GM12878 (cell line): ENCODE measurements around the gene WFDC12. TPM values are rescaled to one million over a fixed set of nuclear protein-coding genes. Genes with fewer than 3 reads are reported as not detected.

Experiments
- ATAC-seq: fragments of 200-7000 bp; cut with Tn5 transposase; 3 replicates; pipeline ENCODE4 v1.9.1; 2020; ENCODE audit warnings: mild to moderate bottlenecking, moderate library complexity
- BruUV-seq: library from RNA; stranded (reverse); fragments of 400-500 nt; replicated peaks from 2 replicates; lab custom pipeline; 2021; lab: Mats Ljungman, UMichigan
- CTCF ChIA-PET: fragments of 300-600 bp; sonication (Branson Sonifier 250); formaldehyde crosslinking; extraction: SDS; loops from one replicate; lab custom pipeline; 2021; ENCODE audit warnings: inconsistent platforms; lab: Yijun Ruan, JAX
- POLR2A ChIA-PET: fragments of 350-600 bp; formaldehyde crosslinking; extraction: SDS; loops from one replicate; lab custom pipeline; 2021; ENCODE audit warnings: inconsistent platforms; lab: Charles Lee
- RAD21 ChIA-PET: fragments of 300-600 bp; sonication (Branson Sonifier 250); formaldehyde crosslinking; loops from one replicate; lab custom pipeline; 2023; ENCODE audit warnings: antibody characterized with exemption; ENCODE audit not compliant: unreplicated experiment; lab: Charles Lee
- SMC1A ChIA-PET: fragments of 300-600 bp; sonication (Branson Sonifier 250); formaldehyde crosslinking; loops from one replicate; lab custom pipeline; 2023; ENCODE audit not compliant: unreplicated experiment, uncharacterized antibody; lab: Charles Lee
- DNase-seq: peaks from one replicate; pipeline ENCODE4 v3.0.0-alpha.2; 2011; ENCODE audit warnings: low read depth, low spot score
- FAIRE-seq: peaks from 3 replicates; lab custom pipeline; 2011; peaks lifted over from hg19 to GRCh38; lab: Jason Lieb, UNC
- H2AFZ ChIP-seq: 2 replicates; pipeline ENCODE4 v1.6.0; 2011; ENCODE audit warnings: low read depth, low read length, control low read depth; ENCODE audit not compliant: control insufficient read depth
- H3K27ac ChIP-seq: 2 replicates; pipeline ENCODE4 v1.5.1; 2011; ENCODE audit warnings: control low read depth; ENCODE audit not compliant: control insufficient read depth, insufficient read depth
- H3K27me3 ChIP-seq, 2 experiments: replicated peaks in 1 of 2; 2 replicates each; pipeline versions ENCODE4 v1.6.0 to v1.6.1; 2011; ENCODE audit warnings: low read length in 1 of 2; ENCODE audit not compliant: control insufficient read depth in 2 of 2, insufficient read depth in 2 of 2
- H3K36me3 ChIP-seq, 2 experiments: 2 replicates each; pipeline ENCODE4 v1.5.1; 2011; ENCODE audit warnings: low read length in 1 of 2; ENCODE audit not compliant: control insufficient read depth in 2 of 2, insufficient read depth in 2 of 2
- H3K4me1 ChIP-seq: 2 replicates; pipeline ENCODE4 v1.6.1; 2011; ENCODE audit warnings: mild to moderate bottlenecking, low read length, moderate library complexity, mixed read lengths; ENCODE audit not compliant: control insufficient read depth, insufficient read depth
- H3K4me2 ChIP-seq: 2 replicates; pipeline ENCODE4 v1.6.0; 2011; ENCODE audit warnings: control low read depth; ENCODE audit not compliant: control insufficient read depth, insufficient read depth
- H3K4me3 ChIP-seq: fragments of 200-600 bp; sonication (generic); 2 replicates; pipeline ENCODE4 v1.5.1; 2016
- H3K79me2 ChIP-seq: 2 replicates; pipeline ENCODE4 v1.6.0; 2011; ENCODE audit warnings: low read length; ENCODE audit not compliant: control insufficient read depth, insufficient read depth
- H3K9ac ChIP-seq: 2 replicates; pipeline ENCODE4 v1.8.0; 2011; ENCODE audit warnings: low read length, control low read depth, mixed read lengths; ENCODE audit not compliant: control insufficient read depth, insufficient read depth
- H3K9me3 ChIP-seq: replicated peaks from 3 replicates; pipeline ENCODE4 v1.5.1; 2011; ENCODE audit warnings: mild to moderate bottlenecking, low read length; ENCODE audit not compliant: control insufficient read depth, insufficient read depth
- H4K20me1 ChIP-seq: 2 replicates; pipeline ENCODE4 v1.6.0; 2011; ENCODE audit not compliant: control insufficient read depth, insufficient read depth
- CREB1 ChIP-seq: IDR thresholded peaks from 2 replicates; pipeline ENCODE4 v1.6.1; 2012; ENCODE audit warnings: low read depth, mild to moderate bottlenecking, inconsistent platforms
- IKZF2 ChIP-seq, 2 experiments: fragments of 450-650 bp; IDR thresholded peaks; 2 replicates each; pipeline ENCODE4 v1.6.1; 2017; ENCODE audit warnings: mild to moderate bottlenecking in 2 of 2, moderate library complexity in 2 of 2
- MEF2B ChIP-seq: fragments of 450-650 bp; IDR thresholded peaks from 2 replicates; pipeline ENCODE4 v1.6.1; 2018; ENCODE audit warnings: mild to moderate bottlenecking, moderate library complexity; ENCODE audit not compliant: partially characterized antibody, poor library complexity, severe bottlenecking
- NFXL1 ChIP-seq: fragments of 450-650 bp; IDR thresholded peaks from 2 replicates; pipeline ENCODE4 v1.6.1; 2017; ENCODE audit warnings: antibody characterized with exemption, mild to moderate bottlenecking, borderline replicate concordance
- NR2F1 ChIP-seq: fragments of 450-650 bp; conservative IDR thresholded peaks from 2 replicates; pipeline ENCODE4 v1.6.1; 2017; ENCODE audit warnings: mild to moderate bottlenecking
- POLR2A ChIP-seq: IDR thresholded peaks from 2 replicates; pipeline ENCODE4 v1.6.1; 2011; ENCODE audit warnings: low read depth, mild to moderate bottlenecking, low read length
- RUNX3 ChIP-seq: IDR thresholded peaks from 2 replicates; pipeline ENCODE4 v1.6.1; 2012; ENCODE audit warnings: low read length, inconsistent platforms
- SMAD1 ChIP-seq: fragments of 450-650 bp; IDR thresholded peaks from 2 replicates; pipeline ENCODE4 v1.6.1; 2018; ENCODE audit warnings: mild to moderate bottlenecking, low read depth; ENCODE audit not compliant: partially characterized antibody
- SMARCA5 ChIP-seq: fragments of 450-650 bp; IDR thresholded peaks from 2 replicates; pipeline ENCODE4 v1.6.1; 2017; ENCODE audit warnings: mild to moderate bottlenecking
- SMC3 ChIP-seq: IDR thresholded peaks from 2 replicates; pipeline ENCODE4 v1.6.1; 2011; ENCODE audit warnings: low read length, improper control_type of control experiment, borderline replicate concordance
- SP1 ChIP-seq: IDR thresholded peaks from one replicate; pipeline ENCODE4 v1.6.1; 2011; ENCODE audit warnings: low read depth, low read length
- SPI1 ChIP-seq: IDR thresholded peaks from 2 replicates; pipeline ENCODE4 v1.6.1; 2011; ENCODE audit warnings: low read depth, mild to moderate bottlenecking, low read length, moderate library complexity, borderline replicate concordance; ENCODE audit not compliant: insufficient read depth
- WGBS: methylation state at CpG from one replicate; pipeline ENCODE4 v1.1.6; 2016; ENCODE audit warnings: low lambda C conversion rate; ENCODE audit not compliant: insufficient replicate concordance, insufficient coverage; ENCODE audit errors: missing lambda C conversion rate; 5-methylcytosine and 5-hydroxymethylcytosine counted together
- in situ Hi-C: fragments of 300-500 bp; cut with MboI; formaldehyde crosslinking; loops from 9 replicates; pipeline ENCODE4 v1.14.3; 2018; ENCODE audit warnings: mixed read lengths
- intact Hi-C: fragments of 100-400 bp; cut with micrococcal nuclease; formaldehyde crosslinking; loops from one replicate; pipeline ENCODE4 v1.14.2; 2022; ENCODE audit not compliant: unreplicated experiment
- polyA plus RNA-seq, 11 experiments: library from polyadenylated mRNA; depleted of rRNA in 4 of 11; unstranded in 6 of 11; stranded (reverse) in 5 of 11; fragments of >200 nt; fragmentation: Nextera tagmentation in 4 of 11; fragmentation: Illumina TruSeq in 1 of 11; extraction: Ambion mirVana in 4 of 11; extraction: Trizol in 1 of 11; gene quantifications; 1 replicate in 1 of 11; 2 replicates in 10 of 11; pipeline versions ENCODE4 v1.2.1 to v1.2.3, GENCODE V29; 2011 to 2016; ENCODE audit warnings: inconsistent platforms in 2 of 11, missing spikeins in 2 of 11, low read depth in 1 of 11
- total RNA-seq, 4 experiments: library from RNA; depleted of rRNA in 3 of 4; stranded (reverse); fragments of >200 nt in 3 of 4; fragmentation: Illumina TruSeq in 1 of 4; extraction: Trizol in 1 of 4; gene quantifications; 2 replicates each; pipeline versions ENCODE4 v1.2.1 to v1.2.3, GENCODE V29; 2013 to 2021
- TF ChIP-seq, protein P1 (sequence below), 3 experiments: IDR thresholded peaks in 2 of 3; conservative IDR thresholded peaks in 1 of 3; 2 replicates each; pipeline ENCODE4 v1.5.1; 2011; ENCODE audit warnings: low read depth in 3 of 3, low read length in 3 of 3, mild to moderate bottlenecking in 3 of 3, control low read depth in 2 of 3, moderate library complexity in 2 of 3, inconsistent platforms in 1 of 3, mixed read lengths in 1 of 3; ENCODE audit not compliant: control insufficient read depth in 2 of 3, insufficient read depth in 1 of 3; ENCODE audit errors: extremely low read depth in 1 of 3
- TF ChIP-seq, protein P2 (sequence below): fragments of 450-650 bp; IDR thresholded peaks from 2 replicates; pipeline ENCODE4 v1.6.1; 2017; ENCODE audit warnings: low read depth, mild to moderate bottlenecking, moderate library complexity
- TF ChIP-seq, protein P3 (sequence below): fragments of 450-650 bp; IDR thresholded peaks from 2 replicates; pipeline ENCODE4 v1.6.1; 2014; ENCODE audit warnings: mild to moderate bottlenecking
- TF ChIP-seq, protein P4 (sequence below): IDR thresholded peaks from 2 replicates; pipeline ENCODE4 v1.6.1; 2012; ENCODE audit warnings: mild to moderate bottlenecking, low read depth, low read length

The WFDC12 gene
- total and polyA plus RNA-seq, 10 of the 15 experiments (the other 5 are each of a cell fraction or from before 2014, with no cell fraction given), result not detected

DNA sequence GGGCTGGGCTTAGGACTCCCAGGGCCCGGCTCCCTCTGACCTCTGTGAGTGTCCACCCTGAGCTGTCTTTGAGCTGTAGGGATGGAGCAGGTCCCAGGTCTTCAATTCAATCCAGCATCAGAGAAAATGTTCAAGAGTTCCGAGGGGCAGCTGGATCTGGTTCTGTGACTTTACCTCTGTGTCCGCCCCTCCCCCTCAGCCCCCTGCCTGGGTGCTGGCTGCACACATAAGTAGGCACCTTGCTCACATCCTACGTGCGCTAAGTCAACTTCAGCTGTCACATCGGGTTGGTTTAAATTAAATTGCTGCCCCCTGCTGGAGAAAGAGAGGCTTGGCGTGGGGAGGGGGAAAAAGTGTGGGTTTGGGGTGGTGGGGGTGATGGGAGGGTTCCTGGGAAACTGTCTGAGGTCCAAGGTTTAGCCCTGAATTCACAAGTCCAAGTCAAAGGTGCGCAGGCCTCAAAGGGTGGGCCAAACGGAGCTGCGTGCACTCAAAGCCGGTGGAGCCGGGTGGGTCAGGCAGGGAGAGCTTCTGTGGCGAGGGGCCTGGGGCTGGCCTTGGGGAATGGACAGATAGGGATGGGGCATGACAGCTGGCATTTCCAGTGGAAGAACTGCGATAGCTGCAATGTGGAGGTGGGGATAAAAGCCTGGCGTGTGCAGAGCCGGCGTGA is 12.3 kb downstream of the WFDC12 start:
- H3K4me1 ChIP-seq, result no peaks in the 10 kb centered on the region
- in situ Hi-C loops (no loop called here), intact Hi-C loops (no loop called here)
- no peaks in the 10 kb centered on the region; a peak in 1 of 4 replicates for H3K27me3 ChIP-seq
- ChIA-PET POLR2A (interaction anchor here (1.3 kb wide), 1 partner anchor 15 kb away, joined by 3 read pairs; no protein-coding TSS in a partner anchor), RAD21 (interaction anchor here (0.6 to 2.2 kb wide), 6 partner anchors 62 to 211 kb away, joined by 3 to 14 read pairs (median 4); no protein-coding TSS in a partner anchor), CTCF (interaction anchor here (0.7 to 6.8 kb wide), 19 partner anchors 9 to 428 kb away, joined by 3 to 67 read pairs (median 3); no protein-coding TSS in a partner anchor), SMC1A (interaction anchor here (0.7 to 6.4 kb wide), 8 partner anchors 15 to 201 kb away, joined by 3 to 25 read pairs (median 4); no protein-coding TSS in a partner anchor)
- DNase-seq, result no peak
- H3K36me3 ChIP-seq, result no peaks in the 10 kb centered on the region
- H2AFZ ChIP-seq, result no peak overlapping the region
- no peak overlapping the region for H3K4me2 ChIP-seq
- no peak overlapping the region for H3K4me3 ChIP-seq
- no peaks in the 10 kb centered on the region for H4K20me1 ChIP-seq
- 44% methylated on average over 17 of the region's 17 CpGs for WGBS
- BruUV-seq, result no TSS peak
- peak; percentile 38; the same call in 2 of the 3 replicates for ATAC-seq
- H3K79me2 ChIP-seq, result no peaks in the 10 kb centered on the region
- FAIRE-seq, result no peak
- H3K9ac ChIP-seq, result no peak overlapping the region
- H3K27ac ChIP-seq, result no peak overlapping the region
- no peaks in the 10 kb centered on the region for H3K9me3 ChIP-seq
- TF ChIP-seq, protein P1, sequence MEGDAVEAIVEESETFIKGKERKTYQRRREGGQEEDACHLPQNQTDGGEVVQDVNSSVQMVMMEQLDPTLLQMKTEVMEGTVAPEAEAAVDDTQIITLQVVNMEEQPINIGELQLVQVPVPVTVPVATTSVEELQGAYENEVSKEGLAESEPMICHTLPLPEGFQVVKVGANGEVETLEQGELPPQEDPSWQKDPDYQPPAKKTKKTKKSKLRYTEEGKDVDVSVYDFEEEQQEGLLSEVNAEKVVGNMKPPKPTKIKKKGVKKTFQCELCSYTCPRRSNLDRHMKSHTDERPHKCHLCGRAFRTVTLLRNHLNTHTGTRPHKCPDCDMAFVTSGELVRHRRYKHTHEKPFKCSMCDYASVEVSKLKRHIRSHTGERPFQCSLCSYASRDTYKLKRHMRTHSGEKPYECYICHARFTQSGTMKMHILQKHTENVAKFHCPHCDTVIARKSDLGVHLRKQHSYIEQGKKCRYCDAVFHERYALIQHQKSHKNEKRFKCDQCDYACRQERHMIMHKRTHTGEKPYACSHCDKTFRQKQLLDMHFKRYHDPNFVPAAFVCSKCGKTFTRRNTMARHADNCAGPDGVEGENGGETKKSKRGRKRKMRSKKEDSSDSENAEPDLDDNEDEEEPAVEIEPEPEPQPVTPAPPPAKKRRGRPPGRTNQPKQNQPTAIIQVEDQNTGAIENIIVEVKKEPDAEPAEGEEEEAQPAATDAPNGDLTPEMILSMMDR (IDR thresholded peaks at IDR 0.05 in 2 of 3, conservative IDR thresholded peaks at IDR 0.05 in 1 of 3; ENCODE audit: control insufficient read depth in 2 of 3, extremely low read depth in 1 of 3, insufficient read depth in 1 of 3, low read depth in 3 of 3, low read length in 3 of 3), result peak; percentile 29 to 39 (median 36); a peak in 5 of 6 replicates
- TF ChIP-seq, protein P2, sequence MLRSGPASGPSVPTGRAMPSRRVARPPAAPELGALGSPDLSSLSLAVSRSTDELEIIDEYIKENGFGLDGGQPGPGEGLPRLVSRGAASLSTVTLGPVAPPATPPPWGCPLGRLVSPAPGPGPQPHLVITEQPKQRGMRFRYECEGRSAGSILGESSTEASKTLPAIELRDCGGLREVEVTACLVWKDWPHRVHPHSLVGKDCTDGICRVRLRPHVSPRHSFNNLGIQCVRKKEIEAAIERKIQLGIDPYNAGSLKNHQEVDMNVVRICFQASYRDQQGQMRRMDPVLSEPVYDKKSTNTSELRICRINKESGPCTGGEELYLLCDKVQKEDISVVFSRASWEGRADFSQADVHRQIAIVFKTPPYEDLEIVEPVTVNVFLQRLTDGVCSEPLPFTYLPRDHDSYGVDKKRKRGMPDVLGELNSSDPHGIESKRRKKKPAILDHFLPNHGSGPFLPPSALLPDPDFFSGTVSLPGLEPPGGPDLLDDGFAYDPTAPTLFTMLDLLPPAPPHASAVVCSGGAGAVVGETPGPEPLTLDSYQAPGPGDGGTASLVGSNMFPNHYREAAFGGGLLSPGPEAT, result no peak
- TF ChIP-seq NFXL1, result no peak
- no peak for TF ChIP-seq SMAD1
- TF ChIP-seq IKZF2 (IDR thresholded peaks at IDR 0.05), result no peak
- TF ChIP-seq MEF2B, result no peak
- no peak for TF ChIP-seq RUNX3
- no peak for TF ChIP-seq SP1
- no peak for TF ChIP-seq NR2F1
- TF ChIP-seq, protein P3, sequence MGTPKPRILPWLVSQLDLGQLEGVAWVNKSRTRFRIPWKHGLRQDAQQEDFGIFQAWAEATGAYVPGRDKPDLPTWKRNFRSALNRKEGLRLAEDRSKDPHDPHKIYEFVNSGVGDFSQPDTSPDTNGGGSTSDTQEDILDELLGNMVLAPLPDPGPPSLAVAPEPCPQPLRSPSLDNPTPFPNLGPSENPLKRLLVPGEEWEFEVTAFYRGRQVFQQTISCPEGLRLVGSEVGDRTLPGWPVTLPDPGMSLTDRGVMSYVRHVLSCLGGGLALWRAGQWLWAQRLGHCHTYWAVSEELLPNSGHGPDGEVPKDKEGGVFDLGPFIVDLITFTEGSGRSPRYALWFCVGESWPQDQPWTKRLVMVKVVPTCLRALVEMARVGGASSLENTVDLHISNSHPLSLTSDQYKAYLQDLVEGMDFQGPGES, result no peak
- TF ChIP-seq, protein P4, sequence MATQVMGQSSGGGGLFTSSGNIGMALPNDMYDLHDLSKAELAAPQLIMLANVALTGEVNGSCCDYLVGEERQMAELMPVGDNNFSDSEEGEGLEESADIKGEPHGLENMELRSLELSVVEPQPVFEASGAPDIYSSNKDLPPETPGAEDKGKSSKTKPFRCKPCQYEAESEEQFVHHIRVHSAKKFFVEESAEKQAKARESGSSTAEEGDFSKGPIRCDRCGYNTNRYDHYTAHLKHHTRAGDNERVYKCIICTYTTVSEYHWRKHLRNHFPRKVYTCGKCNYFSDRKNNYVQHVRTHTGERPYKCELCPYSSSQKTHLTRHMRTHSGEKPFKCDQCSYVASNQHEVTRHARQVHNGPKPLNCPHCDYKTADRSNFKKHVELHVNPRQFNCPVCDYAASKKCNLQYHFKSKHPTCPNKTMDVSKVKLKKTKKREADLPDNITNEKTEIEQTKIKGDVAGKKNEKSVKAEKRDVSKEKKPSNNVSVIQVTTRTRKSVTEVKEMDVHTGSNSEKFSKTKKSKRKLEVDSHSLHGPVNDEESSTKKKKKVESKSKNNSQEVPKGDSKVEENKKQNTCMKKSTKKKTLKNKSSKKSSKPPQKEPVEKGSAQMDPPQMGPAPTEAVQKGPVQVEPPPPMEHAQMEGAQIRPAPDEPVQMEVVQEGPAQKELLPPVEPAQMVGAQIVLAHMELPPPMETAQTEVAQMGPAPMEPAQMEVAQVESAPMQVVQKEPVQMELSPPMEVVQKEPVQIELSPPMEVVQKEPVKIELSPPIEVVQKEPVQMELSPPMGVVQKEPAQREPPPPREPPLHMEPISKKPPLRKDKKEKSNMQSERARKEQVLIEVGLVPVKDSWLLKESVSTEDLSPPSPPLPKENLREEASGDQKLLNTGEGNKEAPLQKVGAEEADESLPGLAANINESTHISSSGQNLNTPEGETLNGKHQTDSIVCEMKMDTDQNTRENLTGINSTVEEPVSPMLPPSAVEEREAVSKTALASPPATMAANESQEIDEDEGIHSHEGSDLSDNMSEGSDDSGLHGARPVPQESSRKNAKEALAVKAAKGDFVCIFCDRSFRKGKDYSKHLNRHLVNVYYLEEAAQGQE, result no peak
- no peak for TF ChIP-seq CREB1
- TF ChIP-seq SPI1, result no peak
- peak; percentile 17; the same call in 1 of the 2 replicates for TF ChIP-seq SMC3
- TF ChIP-seq POLR2A, result no peak
- no peak for TF ChIP-seq SMARCA5
